Aorta (tissue), 5 donors: ENCODE results near the gene SSTR4. TPM values are rescaled to one million over a fixed set of nuclear protein-coding genes. Genes with fewer than 3 reads are reported as not detected.

ENCODE experiments used
- ATAC-seq: fragments of 200-7000 bp; cut with Tn5 transposase; one replicate; pipeline ENCODE4 v1.9.1; 2022; ENCODE audit warnings: moderate library complexity; ENCODE audit not compliant: low FRiP score
- DNase-seq, 2 donors: peaks; one replicate each; pipeline ENCODE4 v3.0.0-alpha.2; 2020
- H3K27ac ChIP-seq, 2 donors: one replicate each; pipeline ENCODE4 v1.5.1; 2013; ENCODE audit warnings: low read length in 2 of 2, mild to moderate bottlenecking in 2 of 2, moderate library complexity in 2 of 2, control low read depth in 1 of 2, inconsistent platforms in 1 of 2, low read depth in 1 of 2
- H3K27me3 ChIP-seq, 2 donors: one replicate each; pipeline ENCODE4 v1.6.1; 2013; ENCODE audit warnings: control low read depth in 1 of 2, low read length in 1 of 2, mild to moderate bottlenecking in 1 of 2, moderate library complexity in 1 of 2; ENCODE audit not compliant: insufficient read depth in 2 of 2, control insufficient read depth in 1 of 2
- H3K36me3 ChIP-seq, 2 donors: one replicate each; pipeline ENCODE4 v1.6.1; 2013; ENCODE audit warnings: control low read depth in 1 of 2, low read length in 1 of 2, mild to moderate bottlenecking in 1 of 2; ENCODE audit not compliant: insufficient read depth in 2 of 2, control insufficient read depth in 1 of 2
- H3K4me1 ChIP-seq, 2 donors: one replicate each; pipeline ENCODE4 v1.6.1; 2013; ENCODE audit warnings: low read length in 2 of 2, control low read depth in 1 of 2, mild to moderate bottlenecking in 1 of 2, moderate library complexity in 1 of 2; ENCODE audit not compliant: insufficient read depth in 2 of 2, control insufficient read depth in 1 of 2
- H3K4me3 ChIP-seq, 2 donors: one replicate each; pipeline ENCODE4 v1.5.1; 2013; ENCODE audit warnings: low read length in 2 of 2, control low read depth in 1 of 2, mild to moderate bottlenecking in 1 of 2
- H3K9me3 ChIP-seq: one replicate; pipeline ENCODE4 v1.6.1; 2013; ENCODE audit warnings: mild to moderate bottlenecking, low read length; ENCODE audit not compliant: control insufficient read depth
- WGBS, 2 donors: extraction: QIAGEN DNeasy Blood & Tissue Kit; methylation state at CpG; one replicate each; pipeline ENCODE4 v1.1.7; 2013; 5-methylcytosine and 5-hydroxymethylcytosine counted together
- intact Hi-C, 2 donors: fragments of 100-400 bp; cut with DNase I; formaldehyde crosslinking; loops; one replicate each; pipeline versions ENCODE4 v1.14.2 to v1.15.0; 2022
- polyA plus RNA-seq, 2 donors: library from polyadenylated mRNA; stranded (reverse); fragments of 200-250 nt; gene quantifications; one replicate each; pipeline ENCODE4 v1.2.3, GENCODE V29; 2013
- total RNA-seq, 2 donors: library from RNA; stranded (reverse); fragmentation: NEBNext Ultra II Directional; extraction: Animal tissue kit (Norgen Biotek cat#: 25700); gene quantifications; one replicate each; pipeline ENCODE4 v1.2.1, GENCODE V29; 2021
- donor health status: healthy with polysubstance abuse.
- donor health status: Bipolar disorder and iron deficiency.
- donor health status: DM: no; HTN: no; CAD: no.
- donor health status: DM: no; HTN: no; CAD: no.
- donor health status: DM: yes; HTN: yes; CAD: no.

Gene SSTR4
- total and polyA plus RNA-seq, 4 donors: not detected

- H3K27me3 ChIP-seq: no peaks in the 10 kb centered on the region
- intact Hi-C loops: loop anchor here (2.0 to 5.0 kb wide), 3 partner anchors 35 to 61 kb away; no protein-coding TSS in a partner anchor
- no peak overlapping the region for H3K4me3 ChIP-seq
- ATAC-seq (no peak), DNase-seq (no peak)
- WGBS, 2 donors: 84 to 87% methylated on average over 9 of the region's 9 CpGs
- H3K36me3 ChIP-seq: no peaks in the 10 kb centered on the region
- H3K9me3 ChIP-seq: no peaks in the 10 kb centered on the region
- peaks cover 0 to 2% of the 10 kb centered on the region in 2 donors for H3K4me1 ChIP-seq
- H3K27ac ChIP-seq: peak overlapping the region in 1 of 2 donors; percentile 89
These were observed 52.6 kb downstream of the SSTR4 start for GRCh38 chr20:23087587-23088251.

Other genes starting within 250 kb of the SSTR4 start
- gene THBD, start 14.4 kb downstream of the SSTR4 start, total RNA-seq: 10 to 100 TPM; 54.0 to 79.8 TPM
- 10 to 100 TPM in 1 of 2 donors, 1 to 10 TPM in 1; 8.5 to 53.3 TPM for gene THBD, start 14.4 kb downstream of the SSTR4 start, polyA plus RNA-seq
- 100 to 1,000 TPM; 123 to 160 TPM for gene CD93, start 51.0 kb downstream of the SSTR4 start, total RNA-seq
- gene CD93, start 51.0 kb downstream of the SSTR4 start, polyA plus RNA-seq: 1 to 10 TPM; 5.7 to 8.4 TPM